CD14-positive monocyte (primary cell): Measurements from ENCODE around the gene ZNF423. TPM values are rescaled to one million over a fixed set of nuclear protein-coding genes. Genes with fewer than 3 reads are reported as not detected.

Experiments used
- DNase-seq, 3 donors: peaks; one replicate each; pipeline ENCODE4 v3.0.0-alpha.2; 2011 to 2022
- H2AFZ ChIP-seq: 2 replicates; pipeline ENCODE4 v1.6.0; 2012; ENCODE audit warnings: mild to moderate bottlenecking, low read depth, low read length, inconsistent platforms; ENCODE audit not compliant: insufficient read depth, poor library complexity, severe bottlenecking
- H3K27ac ChIP-seq, 2 donors: 1 replicate in 1 of 2; 2 replicates in 1 of 2; pipeline ENCODE4 v1.5.1; 2012 to 2013; ENCODE audit warnings: low read length in 2 of 2, control low read depth in 1 of 2, inconsistent platforms in 1 of 2, low read depth in 1 of 2, mild to moderate bottlenecking in 1 of 2
- H3K27me3 ChIP-seq, 2 donors: one replicate each; pipeline versions ENCODE4 v1.6.0 to v1.6.1; 2011 to 2013; ENCODE audit warnings: low read length in 2 of 2; ENCODE audit not compliant: control insufficient read depth in 2 of 2, insufficient read depth in 2 of 2
- H3K36me3 ChIP-seq, 2 donors: replicated peaks in 1 of 2; 1 replicate in 1 of 2; 2 replicates in 1 of 2; pipeline versions ENCODE4 v1.5.1 to v1.6.1; 2012 to 2013; ENCODE audit warnings: low read length in 2 of 2, control low read depth in 1 of 2, inconsistent platforms in 1 of 2, mild to moderate bottlenecking in 1 of 2; ENCODE audit not compliant: insufficient read depth in 2 of 2, control insufficient read depth in 1 of 2
- H3K4me1 ChIP-seq, 2 donors: 1 replicate in 1 of 2; 2 replicates in 1 of 2; pipeline versions ENCODE4 v1.5.1 to v1.6.1; 2012 to 2013; ENCODE audit warnings: low read length in 2 of 2, control low read depth in 1 of 2, inconsistent platforms in 1 of 2, mild to moderate bottlenecking in 1 of 2, moderate library complexity in 1 of 2; ENCODE audit not compliant: insufficient read depth in 2 of 2, control insufficient read depth in 1 of 2
- H3K4me2 ChIP-seq: replicated peaks from 2 replicates; pipeline ENCODE3; 2012; ENCODE audit warnings: low read length, moderate library complexity, mild to moderate bottlenecking; ENCODE audit not compliant: poor library complexity, severe bottlenecking; ENCODE audit errors: extremely low read depth
- H3K4me3 ChIP-seq, 3 experiments: fragments of 200-600 bp in 1 of 3; sonication (generic) in 1 of 3; replicated peaks in 1 of 3; 1 replicate in 2 of 3; 2 replicates in 1 of 3; pipeline ENCODE4 v1.5.1; 2011 to 2013; ENCODE audit warnings: low read length in 3 of 3, mild to moderate bottlenecking in 3 of 3, control low read depth in 2 of 3, low read depth in 2 of 3, inconsistent platforms in 1 of 3, moderate library complexity in 1 of 3
- H3K79me2 ChIP-seq: 2 replicates; pipeline ENCODE4 v1.6.0; 2012; ENCODE audit warnings: mild to moderate bottlenecking, control low read depth, inconsistent platforms, low read length, moderate library complexity; ENCODE audit not compliant: insufficient read depth
- H3K9ac ChIP-seq: 2 replicates; pipeline ENCODE4 v1.6.0; 2017; ENCODE audit warnings: low read length, mild to moderate bottlenecking; ENCODE audit not compliant: insufficient read depth, poor library complexity, severe bottlenecking
- H3K9me3 ChIP-seq, 2 donors: replicated peaks in 1 of 2; 1 replicate in 1 of 2; 2 replicates in 1 of 2; pipeline versions ENCODE4 v1.5.1 to v1.6.1; 2012 to 2013; ENCODE audit warnings: low read length in 2 of 2, control low read depth in 1 of 2; ENCODE audit not compliant: control insufficient read depth in 1 of 2, insufficient read depth in 1 of 2
- H4K20me1 ChIP-seq: 2 replicates; pipeline ENCODE4 v1.6.0; 2012; ENCODE audit warnings: mild to moderate bottlenecking, low read length, control low read depth, moderate library complexity; ENCODE audit not compliant: insufficient read depth
- H3K27ac Mint-ChIP-seq, 7 donors: one replicate each; pipeline ENCODE4 v1.8.0; 2020; ENCODE audit warnings: mild to moderate bottlenecking in 7 of 7, mixed read lengths in 7 of 7, moderate library complexity in 6 of 7, inconsistent platforms in 2 of 7
- H3K27me3 Mint-ChIP-seq, 3 donors: one replicate each; pipeline ENCODE4 v1.8.0; 2021 to 2022; ENCODE audit warnings: low read depth in 3 of 3, mild to moderate bottlenecking in 3 of 3, mixed read lengths in 3 of 3, moderate library complexity in 3 of 3, inconsistent platforms in 1 of 3
- H3K36me3 Mint-ChIP-seq, 2 donors: one replicate each; pipeline ENCODE4 v1.8.0; 2020; ENCODE audit warnings: mixed read lengths in 2 of 2, inconsistent platforms in 1 of 2, mild to moderate bottlenecking in 1 of 2
- H3K4me1 Mint-ChIP-seq: one replicate; pipeline ENCODE4 v1.8.0; 2020; ENCODE audit warnings: mild to moderate bottlenecking, mixed read lengths
- H3K4me3 Mint-ChIP-seq, 2 donors: one replicate each; pipeline ENCODE4 v1.8.0; 2020; ENCODE audit warnings: mild to moderate bottlenecking in 2 of 2, mixed read lengths in 2 of 2, moderate library complexity in 1 of 2
- H3K9me3 Mint-ChIP-seq, 7 donors: one replicate each; pipeline ENCODE4 v1.8.0; 2020 to 2022; ENCODE audit warnings: mixed read lengths in 7 of 7, mild to moderate bottlenecking in 6 of 7, moderate library complexity in 6 of 7, inconsistent platforms in 2 of 7
- WGBS: methylation state at CpG from one replicate; pipeline ENCODE4 v1.1.5; 2013; ENCODE audit warnings: missing lambda C conversion rate; ENCODE audit not compliant: insufficient coverage; 5-methylcytosine and 5-hydroxymethylcytosine counted together
- intact Hi-C, 2 donors: fragments of 100-400 bp; cut with micrococcal nuclease; formaldehyde crosslinking; loops; one replicate each; pipeline versions ENCODE4 v1.15.0 to v1.15.1; 2023
- polyA plus RNA-seq, 3 donors: library from polyadenylated mRNA; depleted of rRNA in 1 of 3; unstranded in 2 of 3; stranded (reverse) in 1 of 3; fragments of 300-500 nt in 2 of 3; fragments of >200 nt in 1 of 3; fragmentation: Illumina TruSeq in 2 of 3; gene quantifications; 1 replicate in 2 of 3; 2 replicates in 1 of 3; pipeline ENCODE4 v1.2.3, GENCODE V29; 2012 to 2021
- TF ChIP-seq, protein P1 (sequence below): fragments of 200-600 bp; IDR thresholded peaks from one replicate; pipeline ENCODE4 v1.8.0; 2022; ENCODE audit warnings: antibody characterized with exemption, mild to moderate bottlenecking

Gene ZNF423
- polyA plus RNA-seq, 3 donors: not detected

DNA sequence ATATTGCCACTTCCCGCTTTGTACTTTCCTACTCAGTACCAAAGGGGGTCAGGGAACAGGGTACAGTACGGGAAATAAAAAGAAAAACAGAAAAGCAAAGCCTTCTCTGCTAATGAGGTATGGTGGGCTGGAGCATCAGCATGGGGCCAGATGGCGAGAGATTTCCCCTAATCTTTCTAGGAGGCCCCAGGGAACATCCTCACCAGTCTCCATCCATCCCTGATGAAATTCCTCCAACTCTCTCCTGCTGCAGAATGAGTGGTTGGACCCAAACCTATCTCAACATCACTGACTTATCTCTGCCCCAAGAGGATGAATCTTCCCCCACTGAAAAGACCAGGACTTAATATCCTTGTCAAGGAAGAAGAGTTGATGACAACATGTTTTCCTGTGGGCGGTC is 296.7 kb downstream of the ZNF423 start:
- peaks cover 0 to 2% (median 0%) of the 10 kb centered on the region in 3 donors for H3K27me3 Mint-ChIP-seq
- no peak overlapping the region for H3K4me3 ChIP-seq
- H3K27ac ChIP-seq: no peak overlapping the region
- H3K4me1 ChIP-seq: no peaks in the 10 kb centered on the region
- H2AFZ ChIP-seq: no peak overlapping the region
- no peak overlapping the region for H3K27ac Mint-ChIP-seq
- no peaks in the 10 kb centered on the region for H3K9me3 Mint-ChIP-seq
- no peaks in the 10 kb centered on the region for H4K20me1 ChIP-seq
- H3K4me2 ChIP-seq: no peak overlapping the region
- no peak overlapping the region for H3K4me3 Mint-ChIP-seq
- H3K79me2 ChIP-seq: no peaks in the 10 kb centered on the region
- H3K27me3 ChIP-seq: no peaks in the 10 kb centered on the region
- H3K36me3 Mint-ChIP-seq: no peaks in the 10 kb centered on the region
- no peaks in the 10 kb centered on the region for H3K36me3 ChIP-seq
- H3K4me1 Mint-ChIP-seq: no peaks in the 10 kb centered on the region
- intact Hi-C loops: no loop called here
- no peaks in the 10 kb centered on the region for H3K9me3 ChIP-seq
- no peak for DNase-seq
- TF ChIP-seq, protein P1, sequence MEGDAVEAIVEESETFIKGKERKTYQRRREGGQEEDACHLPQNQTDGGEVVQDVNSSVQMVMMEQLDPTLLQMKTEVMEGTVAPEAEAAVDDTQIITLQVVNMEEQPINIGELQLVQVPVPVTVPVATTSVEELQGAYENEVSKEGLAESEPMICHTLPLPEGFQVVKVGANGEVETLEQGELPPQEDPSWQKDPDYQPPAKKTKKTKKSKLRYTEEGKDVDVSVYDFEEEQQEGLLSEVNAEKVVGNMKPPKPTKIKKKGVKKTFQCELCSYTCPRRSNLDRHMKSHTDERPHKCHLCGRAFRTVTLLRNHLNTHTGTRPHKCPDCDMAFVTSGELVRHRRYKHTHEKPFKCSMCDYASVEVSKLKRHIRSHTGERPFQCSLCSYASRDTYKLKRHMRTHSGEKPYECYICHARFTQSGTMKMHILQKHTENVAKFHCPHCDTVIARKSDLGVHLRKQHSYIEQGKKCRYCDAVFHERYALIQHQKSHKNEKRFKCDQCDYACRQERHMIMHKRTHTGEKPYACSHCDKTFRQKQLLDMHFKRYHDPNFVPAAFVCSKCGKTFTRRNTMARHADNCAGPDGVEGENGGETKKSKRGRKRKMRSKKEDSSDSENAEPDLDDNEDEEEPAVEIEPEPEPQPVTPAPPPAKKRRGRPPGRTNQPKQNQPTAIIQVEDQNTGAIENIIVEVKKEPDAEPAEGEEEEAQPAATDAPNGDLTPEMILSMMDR: no peak
- no peak overlapping the region for H3K9ac ChIP-seq
- 90% methylated on average over 1 of the region's 4 CpGs for WGBS

DNA sequence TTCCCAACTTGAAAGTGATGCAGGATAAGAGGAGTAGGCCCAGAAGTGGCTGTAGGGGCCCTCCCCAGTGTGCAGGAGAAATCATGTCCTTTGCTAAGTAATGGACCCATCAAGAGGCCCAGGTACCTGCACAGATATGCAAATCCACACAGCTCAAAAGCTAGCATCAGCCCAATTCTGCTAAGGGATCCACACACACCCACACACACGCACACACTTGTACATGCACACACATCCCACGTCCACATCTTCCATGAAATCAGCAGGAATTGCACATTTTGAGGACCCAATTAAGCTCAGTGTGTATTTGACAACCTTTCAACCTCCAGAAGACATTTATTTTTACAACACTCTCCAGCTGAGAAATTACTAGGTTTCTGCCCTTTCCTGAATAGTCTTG is 297.5 kb downstream of the ZNF423 start:
- H3K4me1 Mint-ChIP-seq: no peaks in the 10 kb centered on the region
- H3K27ac Mint-ChIP-seq: no peak overlapping the region
- H3K36me3 ChIP-seq: no peaks in the 10 kb centered on the region
- H2AFZ ChIP-seq: no peak overlapping the region
- WGBS: 94% methylated on average over 2 of the region's 2 CpGs
- intact Hi-C loops: no loop called here
- no peaks in the 10 kb centered on the region for H3K9me3 Mint-ChIP-seq
- no peaks in the 10 kb centered on the region for H3K9me3 ChIP-seq
- H3K27ac ChIP-seq: no peak overlapping the region
- no peaks in the 10 kb centered on the region for H3K4me1 ChIP-seq
- no peaks in the 10 kb centered on the region for H3K36me3 Mint-ChIP-seq
- H3K4me2 ChIP-seq: no peak overlapping the region
- peaks cover 0 to 2% (median 0%) of the 10 kb centered on the region in 3 donors for H3K27me3 Mint-ChIP-seq
- H3K4me3 ChIP-seq: no peak overlapping the region
- no peak overlapping the region for H3K4me3 Mint-ChIP-seq
- no peaks in the 10 kb centered on the region for H3K27me3 ChIP-seq
- TF ChIP-seq, protein P1: no peak
- no peaks in the 10 kb centered on the region for H4K20me1 ChIP-seq
- DNase-seq: no peak
- no peaks in the 10 kb centered on the region for H3K79me2 ChIP-seq
- no peak overlapping the region for H3K9ac ChIP-seq
